GM12864 (cell line): ENCODE measurements around the gene VIP.

Experiments used
- DNase-seq: peaks from one replicate; pipeline ENCODE4 v3.0.0-alpha.2; 2011; ENCODE audit warnings: low read depth
- H3K4me3 ChIP-seq: 2 replicates; pipeline ENCODE4 v1.5.1; 2011; ENCODE audit warnings: mild to moderate bottlenecking, low read depth, low read length, control low read depth
- TF ChIP-seq, protein P1 (sequence below): IDR thresholded peaks from 2 replicates; pipeline ENCODE4 v1.5.1; 2011; ENCODE audit warnings: low read depth, mild to moderate bottlenecking, moderate library complexity, low read length, control low read depth, inconsistent platforms; ENCODE audit errors: missing control alignments

The VIP gene

DNA sequence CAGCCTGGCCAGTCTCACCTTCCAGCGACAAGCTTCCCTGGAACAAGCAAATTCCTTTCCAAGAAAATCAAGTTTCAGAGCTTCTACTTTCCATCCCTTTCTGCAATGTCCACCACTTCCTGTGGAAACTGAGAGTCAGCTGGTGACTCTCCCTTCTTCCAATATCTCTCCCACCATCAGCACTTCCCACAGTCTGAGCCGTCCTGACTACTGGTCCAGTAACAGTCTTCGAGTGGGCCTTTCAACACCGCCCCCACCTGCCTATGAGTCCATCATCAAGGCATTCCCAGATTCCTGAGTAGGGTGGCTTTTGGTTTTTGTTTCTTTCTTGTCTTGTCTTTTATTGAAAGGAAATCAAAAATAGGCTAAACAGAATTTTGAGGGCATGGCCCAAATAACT, 28.6 kb upstream of the VIP start:
- DNase-seq: no peak

DNA sequence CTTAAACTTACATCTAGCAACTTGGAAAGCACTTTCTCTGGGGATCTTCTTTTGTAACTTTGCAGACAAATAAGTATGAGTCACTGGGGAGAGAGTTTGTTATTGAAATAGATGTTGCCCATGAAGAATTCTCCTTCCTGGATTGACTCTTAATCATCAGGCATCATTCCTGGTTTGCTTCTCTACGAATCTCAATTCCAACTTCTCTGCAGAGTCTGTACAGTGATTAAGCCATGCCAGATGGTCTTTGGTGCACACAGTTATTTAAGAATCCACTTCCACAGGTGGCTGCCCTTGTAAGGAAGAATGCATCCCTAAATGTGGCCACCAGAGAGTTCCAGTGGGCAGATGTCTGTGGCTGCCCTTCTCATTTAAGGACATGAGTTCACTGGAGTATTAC, 27.2 kb upstream of the VIP start:
- H3K4me3 ChIP-seq: no peak overlapping the region
- TF ChIP-seq, protein P1, sequence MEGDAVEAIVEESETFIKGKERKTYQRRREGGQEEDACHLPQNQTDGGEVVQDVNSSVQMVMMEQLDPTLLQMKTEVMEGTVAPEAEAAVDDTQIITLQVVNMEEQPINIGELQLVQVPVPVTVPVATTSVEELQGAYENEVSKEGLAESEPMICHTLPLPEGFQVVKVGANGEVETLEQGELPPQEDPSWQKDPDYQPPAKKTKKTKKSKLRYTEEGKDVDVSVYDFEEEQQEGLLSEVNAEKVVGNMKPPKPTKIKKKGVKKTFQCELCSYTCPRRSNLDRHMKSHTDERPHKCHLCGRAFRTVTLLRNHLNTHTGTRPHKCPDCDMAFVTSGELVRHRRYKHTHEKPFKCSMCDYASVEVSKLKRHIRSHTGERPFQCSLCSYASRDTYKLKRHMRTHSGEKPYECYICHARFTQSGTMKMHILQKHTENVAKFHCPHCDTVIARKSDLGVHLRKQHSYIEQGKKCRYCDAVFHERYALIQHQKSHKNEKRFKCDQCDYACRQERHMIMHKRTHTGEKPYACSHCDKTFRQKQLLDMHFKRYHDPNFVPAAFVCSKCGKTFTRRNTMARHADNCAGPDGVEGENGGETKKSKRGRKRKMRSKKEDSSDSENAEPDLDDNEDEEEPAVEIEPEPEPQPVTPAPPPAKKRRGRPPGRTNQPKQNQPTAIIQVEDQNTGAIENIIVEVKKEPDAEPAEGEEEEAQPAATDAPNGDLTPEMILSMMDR: no peak
- no peak for DNase-seq

More for the DNA sequence above, 28.6 kb upstream of the VIP start:
- no peak overlapping the region for H3K4me3 ChIP-seq
- TF ChIP-seq, protein P1: no peak

DNA sequence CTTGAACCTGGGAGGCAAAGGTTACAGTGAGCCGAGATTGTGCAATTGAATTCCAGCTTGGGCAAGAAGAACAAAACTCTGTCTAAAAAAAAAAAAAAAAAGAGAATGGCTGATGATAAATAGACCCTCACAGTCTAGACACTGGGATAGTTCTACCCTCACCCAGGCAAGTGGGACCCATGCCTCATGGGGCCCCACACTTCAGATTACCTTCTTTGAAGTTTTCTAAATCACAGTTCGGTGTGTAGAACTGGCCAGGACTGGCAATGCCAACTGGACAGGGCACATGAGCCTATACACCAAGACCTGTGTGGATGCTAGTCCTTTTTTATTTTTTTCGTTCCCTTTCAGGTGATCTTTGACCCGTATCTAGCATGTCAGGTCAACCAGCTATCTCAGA, 24.3 kb upstream of the VIP start:
- DNase-seq: no peak
- H3K4me3 ChIP-seq: no peak overlapping the region
- TF ChIP-seq, protein P1: no peak

DNA sequence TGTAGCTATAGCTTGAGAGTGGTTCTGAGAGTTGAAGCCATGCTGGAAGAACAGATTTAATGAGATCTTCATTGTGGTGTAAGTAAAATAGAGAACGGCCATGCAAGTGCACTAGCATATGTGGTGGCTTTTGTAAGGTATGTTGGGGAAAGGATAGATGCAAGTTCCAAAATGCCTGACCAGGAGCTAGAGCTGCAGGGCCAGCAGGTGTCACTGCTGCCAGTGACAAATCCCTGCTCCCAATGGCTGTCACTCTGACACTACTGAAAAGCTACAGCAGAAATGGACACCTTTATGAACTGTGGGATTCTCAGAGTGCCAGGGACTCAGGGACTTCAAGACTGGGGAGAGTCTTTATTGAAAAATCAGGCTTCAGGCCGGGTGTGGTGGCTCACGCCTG, 23.1 kb upstream of the VIP start:
- H3K4me3 ChIP-seq: no peak overlapping the region
- TF ChIP-seq, protein P1: no peak
- no peak for DNase-seq

DNA sequence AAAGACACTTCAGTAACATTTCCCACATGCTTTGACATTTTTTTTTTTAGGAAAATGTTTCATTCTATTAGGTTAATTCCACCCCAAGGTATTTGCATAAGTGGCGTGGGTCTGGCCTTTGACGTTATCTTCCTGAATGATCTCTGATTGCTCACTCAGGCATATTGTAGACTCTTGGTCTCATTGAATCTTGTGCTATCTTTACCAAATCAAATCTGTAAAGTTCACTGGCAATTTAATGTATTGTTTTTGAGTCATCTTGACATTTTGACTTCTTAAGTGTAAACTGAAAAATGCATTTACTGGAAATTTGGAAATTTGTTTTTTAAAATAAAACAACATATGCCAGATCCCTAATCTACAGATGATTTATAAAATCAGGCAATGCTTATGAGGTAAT, 16.0 kb upstream of the VIP start:
- DNase-seq: no peak
- TF ChIP-seq, protein P1: no peak

DNA sequence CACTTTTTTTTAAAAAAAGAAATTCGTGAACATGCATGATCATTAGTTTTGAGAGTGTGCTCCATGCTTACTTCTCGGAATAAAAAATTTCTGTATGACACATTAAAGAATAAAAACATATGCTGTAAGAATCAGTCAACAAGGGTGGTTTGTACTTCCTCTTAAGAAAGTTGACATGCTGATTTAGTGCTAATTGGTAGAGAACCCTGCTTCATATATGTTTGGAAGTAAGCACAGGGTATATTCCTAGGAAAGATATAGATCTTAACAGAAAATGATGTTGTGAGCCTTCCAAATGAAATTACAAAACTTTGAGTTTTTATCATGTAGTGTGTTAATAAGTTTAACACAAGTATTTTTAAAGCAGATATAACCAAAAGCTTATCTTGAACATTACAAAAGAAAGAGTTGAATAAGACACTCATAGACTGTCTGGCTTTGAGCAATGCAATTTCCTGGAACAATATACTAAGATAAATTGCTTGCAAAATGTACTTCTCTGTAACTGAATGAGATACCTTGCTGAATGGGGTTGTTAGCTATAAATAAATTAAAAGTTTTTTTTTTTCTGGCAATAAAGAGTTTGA, 13.8 kb upstream of the VIP start:
- DNase-seq: no peak
- H3K4me3 ChIP-seq: no peak overlapping the region
- TF ChIP-seq, protein P1: no peak

More for the DNA sequence above, 16.0 kb upstream of the VIP start:
- no peak overlapping the region for H3K4me3 ChIP-seq

DNA sequence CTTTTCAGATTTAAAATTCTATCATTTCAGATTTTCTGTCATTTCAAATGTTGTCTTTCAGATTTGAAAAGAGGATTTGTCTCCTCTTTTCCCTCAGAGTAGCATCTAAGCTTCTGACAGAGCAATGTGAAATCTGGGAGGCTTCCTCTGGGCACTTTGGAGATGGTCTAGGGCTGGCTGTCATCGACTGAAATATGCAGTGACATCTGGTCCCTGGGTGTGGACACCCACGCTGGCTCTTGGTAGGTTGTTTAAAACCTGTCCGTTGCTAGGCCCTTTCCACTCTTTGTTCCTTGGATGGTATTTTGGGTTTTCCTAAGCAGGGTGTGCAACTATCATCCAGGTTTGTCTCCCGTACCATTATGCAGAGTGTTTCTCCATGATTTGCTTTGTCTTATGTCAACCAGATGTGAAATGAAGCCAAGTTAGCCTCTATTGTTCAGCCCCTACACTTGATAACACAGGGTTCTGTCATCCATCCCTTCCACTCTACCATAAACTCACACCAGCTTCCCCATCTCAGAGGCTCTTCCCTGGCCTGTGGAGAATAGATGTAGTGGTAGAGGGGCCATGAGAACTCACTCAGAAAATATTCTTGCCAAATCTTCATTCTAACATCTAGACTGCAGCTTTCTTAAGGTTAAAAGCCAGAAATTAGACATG, 5.0 kb upstream of the VIP start:
- TF ChIP-seq, protein P1: no peak
- no peak for DNase-seq
- H3K4me3 ChIP-seq: no peak overlapping the region
